PC-9 (cell line): ENCODE data around the gene ANAPC4. TPM values are rescaled to one million over a fixed set of nuclear protein-coding genes. Genes with fewer than 3 reads are reported as not detected.

Experiments
- BruUV-seq: library from RNA; stranded (reverse); fragments of 400-500 nt; replicated peaks from 2 replicates; lab custom pipeline; 2021; lab: Mats Ljungman, UMichigan
- CTCF ChIA-PET: fragments of 300-600 bp; sonication (Branson Sonifier 250); formaldehyde crosslinking; loops from one replicate; lab custom pipeline; 2022; ENCODE audit warnings: antibody characterized with exemption; lab: Charles Lee
- POLR2A ChIA-PET: fragments of 300-600 bp; sonication (Branson Sonifier 250); formaldehyde crosslinking; loops from one replicate; lab custom pipeline; 2022; ENCODE audit warnings: antibody characterized with exemption; ENCODE audit not compliant: unreplicated experiment; lab: Charles Lee
- DNase-seq, 2 experiments: peaks; one replicate each; pipeline versions ENCODE4 v3.0.0 to v3.0.0-alpha.2; 2015 to 2022; ENCODE audit warnings: mixed read lengths in 1 of 2
- H2AFZ ChIP-seq: fragments of 200-600 bp; sonication (generic); 2 replicates; pipeline ENCODE4 v1.8.1; 2017; ENCODE audit warnings: antibody characterized with exemption
- H3F3A ChIP-seq: fragments of 200-600 bp; sonication (generic); 2 replicates; pipeline ENCODE4 v1.8.1; 2017; ENCODE audit warnings: antibody characterized with exemption, mild to moderate bottlenecking, low read depth; ENCODE audit not compliant: insufficient read depth
- H3K27ac ChIP-seq: fragments of 200-600 bp; sonication (generic); 2 replicates; pipeline ENCODE4 v1.6.1; 2016; ENCODE audit warnings: mixed run types
- H3K27me3 ChIP-seq: fragments of 200-600 bp; sonication (generic); 2 replicates; pipeline ENCODE4 v1.6.1; 2016; ENCODE audit warnings: low read depth, mixed run types; ENCODE audit not compliant: insufficient read depth
- H3K36me3 ChIP-seq: fragments of 200-600 bp; sonication (generic); 2 replicates; pipeline ENCODE4 v1.6.1; 2016; ENCODE audit warnings: low read depth, mixed run types
- H3K4me1 ChIP-seq: fragments of 200-600 bp; sonication (generic); replicated peaks from 2 replicates; pipeline ENCODE4 v1.6.1; 2016; ENCODE audit warnings: mixed run types; ENCODE audit not compliant: insufficient read depth
- H3K4me2 ChIP-seq: fragments of 200-600 bp; sonication (generic); 2 replicates; pipeline ENCODE4 v1.6.1; 2017; ENCODE audit warnings: mixed run types
- H3K4me3 ChIP-seq: fragments of 200-600 bp; sonication (generic); 2 replicates; pipeline ENCODE4 v1.6.1; 2016; ENCODE audit warnings: mixed run types
- H3K79me2 ChIP-seq: fragments of 200-600 bp; sonication (generic); 2 replicates; pipeline ENCODE4 v1.6.1; 2017; ENCODE audit warnings: low read depth, mixed run types
- H3K9me2 ChIP-seq: fragments of 200-600 bp; sonication (generic); 2 replicates; pipeline ENCODE4 v1.8.1; 2017; ENCODE audit warnings: mild to moderate bottlenecking; ENCODE audit not compliant: insufficient read depth
- H3K9me3 ChIP-seq: fragments of 200-600 bp; sonication (generic); 2 replicates; pipeline ENCODE4 v1.8.1; 2016; ENCODE audit warnings: low read depth; ENCODE audit not compliant: insufficient read depth
- H4K20me1 ChIP-seq: fragments of 200-600 bp; sonication (generic); 2 replicates; pipeline ENCODE4 v1.8.1; 2017; ENCODE audit not compliant: insufficient read depth
- CTCF ChIP-seq: fragments of 200-600 bp; sonication (generic); conservative IDR thresholded peaks from 2 replicates; pipeline ENCODE4 v1.6.1; 2017; ENCODE audit warnings: mixed run types, antibody characterized with exemption, mild to moderate bottlenecking, moderate library complexity
- EZH2 ChIP-seq: fragments of 200-600 bp; sonication (generic); IDR thresholded peaks from 2 replicates; pipeline ENCODE4 v1.8.0; 2017; ENCODE audit warnings: antibody characterized with exemption, low read depth
- intact Hi-C: fragments of 100-400 bp; cut with micrococcal nuclease; formaldehyde crosslinking; loops from one replicate; pipeline ENCODE4 v1.10.0; 2022; ENCODE audit not compliant: unreplicated experiment
- total RNA-seq: library from RNA; stranded (reverse); gene quantifications from 2 replicates; pipeline ENCODE4 v1.2.3, GENCODE V29; 2021

Gene ANAPC4
- total RNA-seq, 1 experiment from 2014 or later, result 25.8 TPM

- Histone ChIP-seq H3K79me2 (no peaks in the 10 kb centered on the region), H3K27ac (no peak overlapping the region), H3K4me1 (no peaks in the 10 kb centered on the region), H3K9me2 (no peaks in the 10 kb centered on the region), H3K36me3 (no peaks in the 10 kb centered on the region), H3K27me3 (no peaks in the 10 kb centered on the region), H3F3A (no peaks in the 10 kb centered on the region), H3K9me3 (no peaks in the 10 kb centered on the region), H4K20me1 (no peaks in the 10 kb centered on the region), H2AFZ (no peak overlapping the region), H3K4me3 (no peak overlapping the region), H3K4me2 (no peak overlapping the region)
- DNase-seq, result no peak
- POLR2A ChIA-PET, result no interaction called here
- TF ChIP-seq EZH2 (no peak), CTCF (no peak)
- intact Hi-C loops, result no loop called here
- BruUV-seq, result no TSS peak
- CTCF ChIA-PET, result no interaction called here
Observed at GRCh38 chr4:25420931-25421330, 43.9 kb downstream of the ANAPC4 start.

GRCh38 chr4:25421816-25422525 lies 44.9 kb downstream of the ANAPC4 start:
- Histone ChIP-seq H3K27ac (no peak overlapping the region), H2AFZ (no peak overlapping the region), H3K4me2 (no peak overlapping the region), H3F3A (no peaks in the 10 kb centered on the region), H3K9me3 (no peaks in the 10 kb centered on the region), H3K4me1 (no peaks in the 10 kb centered on the region), H3K27me3 (no peaks in the 10 kb centered on the region), H4K20me1 (no peaks in the 10 kb centered on the region), H3K79me2 (no peaks in the 10 kb centered on the region), H3K4me3 (no peak overlapping the region), H3K36me3 (no peaks in the 10 kb centered on the region), H3K9me2 (no peaks in the 10 kb centered on the region)
- ChIA-PET POLR2A (no interaction called here), CTCF (no interaction called here)
- intact Hi-C loops, result no loop called here
- BruUV-seq, result no TSS peak
- no peak for DNase-seq
- no peak for TF ChIP-seq EZH2
- no peak for TF ChIP-seq CTCF

- no peaks in the 10 kb centered on the region for H3K9me2 ChIP-seq
- H3K27ac ChIP-seq, result no peak overlapping the region
- BruUV-seq, result no TSS peak
- H3K79me2 ChIP-seq, result no peaks in the 10 kb centered on the region
- TF ChIP-seq EZH2 (no peak), CTCF (no peak)
- H3K4me2 ChIP-seq, result no peak overlapping the region
- DNase-seq, result no peak
- intact Hi-C loops, result no loop called here
- ChIA-PET CTCF (interaction anchor here (0.6 kb wide), 1 partner anchor 17 kb away, joined by 5 read pairs; no protein-coding TSS in a partner anchor), POLR2A (no interaction called here)
- no peaks in the 10 kb centered on the region for H3K36me3 ChIP-seq
- no peaks in the 10 kb centered on the region for H3F3A ChIP-seq
- no peak overlapping the region for H2AFZ ChIP-seq
- H3K4me3 ChIP-seq, result no peak overlapping the region
- no peaks in the 10 kb centered on the region for H3K9me3 ChIP-seq
- H4K20me1 ChIP-seq, result no peaks in the 10 kb centered on the region
- H3K4me1 ChIP-seq, result no peaks in the 10 kb centered on the region
- no peaks in the 10 kb centered on the region for H3K27me3 ChIP-seq
Observed at GRCh38 chr4:25423548-25423947, 46.5 kb downstream of the ANAPC4 start.
